ENCODE measurements around the gene ZGRF1.

ZGRF1 gene

DNA sequence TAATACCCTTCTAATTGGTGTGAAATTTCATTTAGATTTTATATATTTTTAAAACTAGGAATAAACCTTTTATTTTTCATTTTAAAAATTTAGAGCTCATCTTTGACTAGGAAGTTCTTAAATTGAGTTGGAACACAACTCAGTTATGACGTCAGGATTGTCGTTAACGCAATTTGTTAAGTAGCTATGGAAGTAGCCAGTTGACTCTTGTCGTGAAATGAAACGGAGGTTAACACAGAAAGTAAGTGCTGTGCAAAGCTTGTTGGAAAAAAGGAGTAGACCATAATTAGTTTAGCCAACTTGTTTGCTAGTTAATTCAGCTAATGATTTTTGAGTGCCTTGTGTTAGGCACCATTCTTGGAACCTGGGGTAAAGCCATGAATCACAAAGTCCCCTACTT is 18.6 kb upstream of the ZGRF1 start:
- no peak overlapping the region for H3K4me3 ChIP-seq (ENCODE audit: low read depth in 1 of 5, low read length in 5 of 5)
- H3K36me3 ChIP-seq (ENCODE audit: control insufficient read depth in 5 of 5, insufficient read depth in 5 of 5, low read length in 5 of 5): peaks cover 39 to 78% (median 65%) of the 10 kb centered on the region in 5 donors

DNA sequence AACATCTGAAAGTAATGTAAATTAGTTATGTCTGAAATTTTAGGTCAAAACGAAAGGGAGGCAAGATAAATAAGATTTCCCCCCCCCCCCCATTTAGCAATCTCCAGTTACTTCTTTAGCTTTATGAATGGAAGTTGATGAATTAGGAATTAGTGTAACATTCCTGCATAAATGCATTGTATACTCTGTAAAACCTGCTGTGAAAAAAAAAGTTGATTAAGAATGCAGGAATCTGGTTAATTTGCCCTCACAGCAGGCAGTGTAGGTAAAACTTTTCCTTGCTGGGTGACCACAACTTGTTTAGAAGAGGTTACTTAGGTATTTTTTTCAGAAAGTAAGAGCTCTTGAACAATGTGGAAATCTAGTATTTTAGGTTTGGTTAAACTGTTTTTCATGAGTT is 15.5 kb upstream of the ZGRF1 start:
- Histone ChIP-seq H3K27ac (ENCODE audit: low read depth, low read length) (no peak overlapping the region), H3K9ac (ENCODE audit: low read length in 5 of 5) (no peak overlapping the region), H3K4me3 (ENCODE audit: low read depth in 1 of 5, low read length in 5 of 5) (no peak overlapping the region), H3K9me3 (ENCODE audit: control insufficient read depth in 5 of 5, low read length in 5 of 5) (no peaks in the 10 kb centered on the region), H3K36me3 (ENCODE audit: control insufficient read depth in 5 of 5, insufficient read depth in 5 of 5, low read length in 5 of 5) (peaks cover 45 to 83% (median 75%) of the 10 kb centered on the region in 5 donors), H3K27me3 (ENCODE audit: control insufficient read depth in 5 of 5, insufficient read depth in 4 of 5, low read length in 5 of 5) (no peaks in the 10 kb centered on the region), H3K4me1 (ENCODE audit: control insufficient read depth in 5 of 5, insufficient read depth in 5 of 5, low read length in 5 of 5) (no peaks in the 10 kb centered on the region)

More for the DNA sequence above, 18.6 kb upstream of the ZGRF1 start:
- no peaks in the 10 kb centered on the region for H3K4me1 ChIP-seq (ENCODE audit: control insufficient read depth in 5 of 5, insufficient read depth in 5 of 5, low read length in 5 of 5)
- no peaks in the 10 kb centered on the region for H3K27me3 ChIP-seq (ENCODE audit: control insufficient read depth in 5 of 5, insufficient read depth in 4 of 5, low read length in 5 of 5)
- H3K9me3 ChIP-seq (ENCODE audit: control insufficient read depth in 5 of 5, low read length in 5 of 5): no peaks in the 10 kb centered on the region
- H3K9ac ChIP-seq (ENCODE audit: low read length in 5 of 5): no peak overlapping the region
- H3K27ac ChIP-seq (ENCODE audit: low read depth, low read length): no peak overlapping the region

DNA sequence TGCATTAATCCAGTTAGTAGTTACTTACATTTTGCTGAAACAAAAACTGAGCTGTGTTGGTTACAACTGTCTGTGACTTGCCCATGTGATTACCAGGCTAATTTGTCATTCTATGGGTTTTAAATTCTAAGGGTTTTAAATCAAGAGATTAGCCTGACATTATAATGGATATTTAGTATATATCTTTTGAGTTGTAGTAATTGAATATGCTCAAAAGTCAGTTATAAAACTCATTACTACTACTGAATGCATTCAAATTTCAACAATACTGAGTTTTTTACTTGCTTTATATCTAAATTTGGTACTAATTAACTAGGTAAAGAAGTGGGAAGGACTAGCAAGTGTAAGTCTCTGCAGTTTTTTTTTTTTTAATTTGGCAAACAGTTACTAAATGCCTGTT is 14.9 kb upstream of the ZGRF1 start:
- no peak overlapping the region for H3K27ac ChIP-seq (ENCODE audit: low read depth, low read length)
- no peaks in the 10 kb centered on the region for H3K27me3 ChIP-seq (ENCODE audit: control insufficient read depth in 5 of 5, insufficient read depth in 4 of 5, low read length in 5 of 5)
- H3K9ac ChIP-seq (ENCODE audit: low read length in 5 of 5): no peak overlapping the region
- peaks cover 50 to 87% (median 79%) of the 10 kb centered on the region in 5 donors for H3K36me3 ChIP-seq (ENCODE audit: control insufficient read depth in 5 of 5, insufficient read depth in 5 of 5, low read length in 5 of 5)
- H3K4me1 ChIP-seq (ENCODE audit: control insufficient read depth in 5 of 5, insufficient read depth in 5 of 5, low read length in 5 of 5): no peaks in the 10 kb centered on the region
- H3K9me3 ChIP-seq (ENCODE audit: control insufficient read depth in 5 of 5, low read length in 5 of 5): no peaks in the 10 kb centered on the region
- no peak overlapping the region for H3K4me3 ChIP-seq (ENCODE audit: low read depth in 1 of 5, low read length in 5 of 5)

- Histone ChIP-seq H3K36me3 (ENCODE audit: control insufficient read depth in 5 of 5, insufficient read depth in 5 of 5, low read length in 5 of 5) (peaks cover 54 to 85% (median 81%) of the 10 kb centered on the region in 5 donors), H3K9ac (ENCODE audit: low read length in 5 of 5) (no peak overlapping the region), H3K27ac (ENCODE audit: low read depth, low read length) (no peak overlapping the region)
Observed at GRCh38 chr4:112650332-112650731, 13.6 kb upstream of the ZGRF1 start.

GRCh38 chr4:112649055-112649408 is 12.3 kb upstream of the ZGRF1 start:
- Histone ChIP-seq H3K27ac (ENCODE audit: low read depth, low read length) (no peak overlapping the region), H3K4me1 (ENCODE audit: control insufficient read depth in 5 of 5, insufficient read depth in 5 of 5, low read length in 5 of 5) (no peaks in the 10 kb centered on the region), H3K4me3 (ENCODE audit: low read depth in 1 of 5, low read length in 5 of 5) (no peak overlapping the region), H3K9me3 (ENCODE audit: control insufficient read depth in 5 of 5, low read length in 5 of 5) (no peaks in the 10 kb centered on the region), H3K9ac (ENCODE audit: low read length in 5 of 5) (no peak overlapping the region), H3K27me3 (ENCODE audit: control insufficient read depth in 5 of 5, insufficient read depth in 4 of 5, low read length in 5 of 5) (no peaks in the 10 kb centered on the region), H3K36me3 (ENCODE audit: control insufficient read depth in 5 of 5, insufficient read depth in 5 of 5, low read length in 5 of 5) (peaks cover 47 to 82% (median 70%) of the 10 kb centered on the region in 5 donors)

More at GRCh38 chr4:112650332-112650731, 13.6 kb upstream of the ZGRF1 start:
- Histone ChIP-seq H3K9me3 (ENCODE audit: control insufficient read depth in 5 of 5, low read length in 5 of 5) (no peaks in the 10 kb centered on the region), H3K27me3 (ENCODE audit: control insufficient read depth in 5 of 5, insufficient read depth in 4 of 5, low read length in 5 of 5) (no peaks in the 10 kb centered on the region), H3K4me3 (ENCODE audit: low read depth in 1 of 5, low read length in 5 of 5) (no peak overlapping the region), H3K4me1 (ENCODE audit: control insufficient read depth in 5 of 5, insufficient read depth in 5 of 5, low read length in 5 of 5) (no peaks in the 10 kb centered on the region)

GRCh38 chr4:112648263-112649054 is 11.8 kb upstream of the ZGRF1 start:
- Histone ChIP-seq H3K9ac (ENCODE audit: low read length in 5 of 5) (no peak overlapping the region), H3K36me3 (ENCODE audit: control insufficient read depth in 5 of 5, insufficient read depth in 5 of 5, low read length in 5 of 5) (peaks cover 42 to 76% (median 66%) of the 10 kb centered on the region in 5 donors), H3K4me1 (ENCODE audit: control insufficient read depth in 5 of 5, insufficient read depth in 5 of 5, low read length in 5 of 5) (peaks cover 0 to 3% (median 0%) of the 10 kb centered on the region in 5 donors), H3K27me3 (ENCODE audit: control insufficient read depth in 5 of 5, insufficient read depth in 4 of 5, low read length in 5 of 5) (no peaks in the 10 kb centered on the region), H3K27ac (ENCODE audit: low read depth, low read length) (no peak overlapping the region), H3K4me3 (ENCODE audit: low read depth in 1 of 5, low read length in 5 of 5) (no peak overlapping the region), H3K9me3 (ENCODE audit: control insufficient read depth in 5 of 5, low read length in 5 of 5) (no peaks in the 10 kb centered on the region)

DNA sequence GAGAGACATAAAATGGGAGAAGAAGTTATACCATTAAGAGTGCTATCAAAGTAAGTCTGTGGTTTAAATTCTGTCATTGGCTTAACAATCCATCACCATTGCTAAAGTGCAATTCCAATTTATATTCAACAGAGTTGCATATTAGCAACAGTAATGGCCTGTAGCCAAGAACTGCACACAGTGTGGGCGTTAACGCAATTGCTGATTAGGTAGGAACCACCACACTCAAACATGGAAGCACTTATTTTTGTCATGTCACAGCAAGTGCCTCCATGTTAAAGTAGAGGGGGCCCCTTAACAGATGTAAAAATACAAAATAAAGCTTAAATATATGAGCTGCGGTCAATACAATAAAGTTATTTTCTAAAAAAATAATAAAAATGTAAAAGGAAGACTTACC is 11.1 kb upstream of the ZGRF1 start:
- Histone ChIP-seq H3K9me3 (ENCODE audit: control insufficient read depth in 5 of 5, low read length in 5 of 5) (no peaks in the 10 kb centered on the region), H3K27ac (ENCODE audit: low read depth, low read length) (no peak overlapping the region), H3K27me3 (ENCODE audit: control insufficient read depth in 5 of 5, insufficient read depth in 4 of 5, low read length in 5 of 5) (no peaks in the 10 kb centered on the region), H3K9ac (ENCODE audit: low read length in 5 of 5) (no peak overlapping the region), H3K4me1 (ENCODE audit: control insufficient read depth in 5 of 5, insufficient read depth in 5 of 5, low read length in 5 of 5) (peaks cover 0 to 5% (median 0%) of the 10 kb centered on the region in 5 donors), H3K36me3 (ENCODE audit: control insufficient read depth in 5 of 5, insufficient read depth in 5 of 5, low read length in 5 of 5) (peaks cover 42 to 73% (median 62%) of the 10 kb centered on the region in 5 donors), H3K4me3 (ENCODE audit: low read depth in 1 of 5, low read length in 5 of 5) (no peak overlapping the region)

- Histone ChIP-seq H3K36me3 (ENCODE audit: control insufficient read depth in 5 of 5, insufficient read depth in 5 of 5, low read length in 5 of 5) (peaks cover 42 to 66% (median 62%) of the 10 kb centered on the region in 5 donors), H3K27me3 (ENCODE audit: control insufficient read depth in 5 of 5, insufficient read depth in 4 of 5, low read length in 5 of 5) (no peaks in the 10 kb centered on the region), H3K4me1 (ENCODE audit: control insufficient read depth in 5 of 5, insufficient read depth in 5 of 5, low read length in 5 of 5) (peaks cover 0 to 5% (median 0%) of the 10 kb centered on the region in 5 donors), H3K9ac (ENCODE audit: low read length in 5 of 5) (no peak overlapping the region), H3K4me3 (ENCODE audit: low read depth in 1 of 5, low read length in 5 of 5) (no peak overlapping the region), H3K27ac (ENCODE audit: low read depth, low read length) (no peak overlapping the region), H3K9me3 (ENCODE audit: control insufficient read depth in 5 of 5, low read length in 5 of 5) (no peaks in the 10 kb centered on the region)
Observed at GRCh38 chr4:112646632-112647537, 10.2 kb upstream of the ZGRF1 start.

DNA sequence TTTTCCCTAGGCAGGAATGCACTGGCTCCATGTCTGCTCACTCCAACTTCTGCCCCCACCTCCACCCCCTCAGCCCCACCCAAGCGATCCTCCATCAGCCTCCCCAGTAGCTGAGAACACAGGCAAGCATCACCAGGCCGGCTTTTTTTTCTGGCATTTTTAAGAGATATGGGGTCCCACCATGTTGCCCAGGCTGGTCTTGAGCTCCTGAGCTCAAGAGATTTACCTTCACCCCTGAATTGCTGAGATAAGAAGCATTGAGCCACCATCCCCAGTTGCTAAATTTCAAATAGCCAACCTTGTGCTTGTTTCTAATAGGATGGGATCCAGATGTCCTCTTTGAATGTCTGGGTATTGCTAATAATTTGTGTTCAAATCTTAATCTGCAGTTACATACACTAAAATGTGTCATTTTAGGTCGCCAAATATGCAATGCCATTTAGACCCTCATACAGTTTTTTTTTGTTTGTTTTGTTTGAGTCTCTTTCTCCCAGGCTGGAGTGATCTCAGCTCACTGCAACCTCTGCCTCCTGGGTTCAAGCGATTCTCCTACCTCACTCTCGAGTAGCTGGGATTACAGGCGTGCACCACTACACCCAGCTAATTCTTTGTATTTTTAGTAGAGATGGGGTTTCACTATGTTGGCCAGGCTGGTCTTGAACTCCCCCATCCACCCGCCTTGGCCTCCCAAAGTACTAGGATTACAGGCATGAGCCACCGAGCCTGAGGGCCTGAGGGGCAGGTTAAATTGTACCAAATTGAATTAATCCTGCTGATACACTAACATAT is 9.0 kb upstream of the ZGRF1 start:
- Histone ChIP-seq H3K27ac (ENCODE audit: low read depth, low read length) (no peak overlapping the region), H3K4me3 (ENCODE audit: low read depth in 1 of 5, low read length in 5 of 5) (no peak overlapping the region), H3K9me3 (ENCODE audit: control insufficient read depth in 5 of 5, low read length in 5 of 5) (no peaks in the 10 kb centered on the region), H3K9ac (ENCODE audit: low read length in 5 of 5) (no peak overlapping the region), H3K4me1 (ENCODE audit: control insufficient read depth in 5 of 5, insufficient read depth in 5 of 5, low read length in 5 of 5) (peaks cover 0 to 5% (median 0%) of the 10 kb centered on the region in 5 donors), H3K36me3 (ENCODE audit: control insufficient read depth in 5 of 5, insufficient read depth in 5 of 5, low read length in 5 of 5) (peaks cover 35 to 55% (median 52%) of the 10 kb centered on the region in 5 donors), H3K27me3 (ENCODE audit: control insufficient read depth in 5 of 5, insufficient read depth in 4 of 5, low read length in 5 of 5) (no peaks in the 10 kb centered on the region)
